Activated T-helper 2 cell treated with anti-CD3 and anti-CD28 coated beads, Interferon-gamma antibody, Interleukin-2, Interleukin-4, amounts not matched to agents 10 μg/mL and 5 μg/mL and 100 μg/mL, durations not matched to agents 14 hours and 24 hours and 36 hours (primary cell): ENCODE measurements around the gene CDH13. TPM values are rescaled to one million over a fixed set of nuclear protein-coding genes. Genes with fewer than 3 reads are reported as not detected.

Experiments used
- DNase-seq: peaks from one replicate; pipeline ENCODE4 v3.0.0; 2021; ENCODE audit warnings: low spot score
- H3K27ac Mint-ChIP-seq: one replicate; pipeline ENCODE4 v1.8.0; 2021; ENCODE audit warnings: mixed read lengths
- H3K27me3 Mint-ChIP-seq: one replicate; pipeline ENCODE4 v1.8.0; 2021; ENCODE audit warnings: low read depth, mixed read lengths
- H3K36me3 Mint-ChIP-seq: one replicate; pipeline ENCODE4 v1.8.0; 2021; ENCODE audit warnings: low read depth, mixed read lengths
- H3K4me1 Mint-ChIP-seq: one replicate; pipeline ENCODE4 v1.8.0; 2021; ENCODE audit warnings: low read depth, mixed read lengths
- H3K4me3 Mint-ChIP-seq: one replicate; pipeline ENCODE4 v1.8.0; 2021; ENCODE audit warnings: low read depth, mild to moderate bottlenecking, moderate library complexity, mixed read lengths
- H3K9me3 Mint-ChIP-seq: one replicate; pipeline ENCODE4 v1.8.0; 2021; ENCODE audit warnings: mixed read lengths
- intact Hi-C: fragments of 100-400 bp; cut with micrococcal nuclease; formaldehyde crosslinking; loops from one replicate; pipeline ENCODE4 v1.15.1; 2023
- total RNA-seq: library from RNA; stranded (reverse); gene quantifications from 2 replicates; pipeline ENCODE4 v1.2.3, GENCODE V29; 2022

CDH13 gene
- total RNA-seq, 1 donor from 2014 or later: not detected

DNA sequence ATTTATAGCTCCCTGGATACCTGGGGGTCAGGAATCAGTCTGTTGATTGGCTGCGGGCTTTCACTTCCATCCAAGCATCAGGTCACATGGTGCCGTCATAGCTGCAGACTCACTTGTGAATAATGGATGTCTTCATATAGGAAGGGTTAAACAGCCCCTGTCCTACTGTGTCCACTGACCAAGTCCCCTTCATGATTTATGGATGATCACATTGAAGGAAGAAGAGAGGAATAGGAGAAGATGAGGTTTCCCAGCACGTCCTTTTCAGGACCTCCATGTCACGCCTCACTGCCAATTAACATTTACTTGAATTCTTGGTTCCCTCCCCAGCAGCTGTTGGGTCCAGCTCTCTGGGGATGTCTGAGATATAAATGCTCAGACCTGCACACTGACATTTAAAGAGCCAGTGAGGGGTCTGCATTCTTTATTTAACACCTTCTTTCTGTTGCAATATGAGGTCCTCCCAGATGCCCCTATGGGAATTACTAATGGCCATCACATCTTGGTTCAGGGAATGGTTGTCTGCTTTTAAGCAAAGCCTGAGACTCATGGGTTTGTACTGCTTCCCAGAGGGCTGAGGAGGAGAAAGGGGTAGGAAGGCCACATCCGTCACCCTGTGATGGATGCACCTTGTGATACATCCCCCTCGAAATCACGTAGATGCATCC is 950.4 kb downstream of the CDH13 start:
- no peak for DNase-seq
- no peak overlapping the region for H3K27ac Mint-ChIP-seq
- peaks cover 3% of the 10 kb centered on the region for H3K4me1 Mint-ChIP-seq
- intact Hi-C loops: no loop called here
- no peaks in the 10 kb centered on the region for H3K27me3 Mint-ChIP-seq
- no peak overlapping the region for H3K4me3 Mint-ChIP-seq
- peaks cover 8% of the 10 kb centered on the region for H3K9me3 Mint-ChIP-seq
- no peaks in the 10 kb centered on the region for H3K36me3 Mint-ChIP-seq

DNA sequence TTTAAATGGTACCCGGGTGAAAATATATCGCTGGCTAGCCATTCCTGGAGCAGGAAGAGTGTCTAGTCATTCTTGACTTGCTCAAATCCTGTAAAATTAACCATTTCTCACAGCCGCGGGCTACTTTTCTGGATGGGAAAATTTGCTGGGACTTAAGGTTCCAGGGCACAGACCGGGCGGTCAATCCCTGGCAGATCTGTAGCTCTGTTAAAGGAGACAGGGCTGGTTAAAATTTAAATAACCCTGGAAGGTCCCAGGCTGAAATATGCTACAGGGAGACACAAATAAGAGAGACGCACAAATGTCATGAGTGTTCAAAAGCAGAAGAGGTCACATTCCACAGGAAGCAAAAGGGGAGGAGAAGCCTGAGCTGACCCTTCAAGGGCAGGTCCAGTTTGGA is 951.4 kb downstream of the CDH13 start:
- Mint-ChIP-seq H3K27ac (no peak overlapping the region), H3K4me1 (peaks cover 3% of the 10 kb centered on the region), H3K9me3 (peaks cover 8% of the 10 kb centered on the region), H3K4me3 (no peak overlapping the region), H3K36me3 (no peaks in the 10 kb centered on the region), H3K27me3 (no peaks in the 10 kb centered on the region)
- DNase-seq: no peak
- intact Hi-C loops: no loop called here

- intact Hi-C loops: no loop called here
- no peak overlapping the region for H3K4me3 Mint-ChIP-seq
- no peak for DNase-seq
- no peaks in the 10 kb centered on the region for H3K36me3 Mint-ChIP-seq
- no peak overlapping the region for H3K27ac Mint-ChIP-seq
- no peaks in the 10 kb centered on the region for H3K27me3 Mint-ChIP-seq
- peaks cover 3% of the 10 kb centered on the region for H3K4me1 Mint-ChIP-seq
- H3K9me3 Mint-ChIP-seq: peaks cover 8% of the 10 kb centered on the region
Measured at GRCh38 chr16:83579027-83579426, 952.3 kb downstream of the CDH13 start.

DNA sequence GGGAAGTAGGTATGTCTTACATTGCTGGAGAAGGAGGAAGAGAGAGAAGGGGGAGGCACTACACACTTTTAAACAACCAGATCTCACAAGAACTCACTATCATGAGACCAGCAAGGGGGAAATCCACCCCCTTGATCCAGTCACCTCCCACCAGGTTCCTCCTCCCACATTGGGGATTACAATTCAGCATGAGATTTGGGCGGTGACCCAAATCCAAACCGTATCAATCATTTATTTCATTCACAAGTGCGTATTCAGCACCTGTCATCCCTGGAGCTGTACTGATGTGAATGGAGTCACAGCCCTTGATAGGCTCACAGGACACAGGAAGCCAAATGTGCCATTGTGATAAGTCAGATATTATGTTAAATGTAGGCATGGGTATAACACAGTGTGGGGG is 952.7 kb downstream of the CDH13 start:
- no peaks in the 10 kb centered on the region for H3K36me3 Mint-ChIP-seq
- no peak overlapping the region for H3K4me3 Mint-ChIP-seq
- DNase-seq: no peak
- H3K27me3 Mint-ChIP-seq: no peaks in the 10 kb centered on the region
- H3K4me1 Mint-ChIP-seq: peaks cover 3% of the 10 kb centered on the region
- no peak overlapping the region for H3K27ac Mint-ChIP-seq
- intact Hi-C loops: no loop called here
- H3K9me3 Mint-ChIP-seq: peaks cover 8% of the 10 kb centered on the region

DNA sequence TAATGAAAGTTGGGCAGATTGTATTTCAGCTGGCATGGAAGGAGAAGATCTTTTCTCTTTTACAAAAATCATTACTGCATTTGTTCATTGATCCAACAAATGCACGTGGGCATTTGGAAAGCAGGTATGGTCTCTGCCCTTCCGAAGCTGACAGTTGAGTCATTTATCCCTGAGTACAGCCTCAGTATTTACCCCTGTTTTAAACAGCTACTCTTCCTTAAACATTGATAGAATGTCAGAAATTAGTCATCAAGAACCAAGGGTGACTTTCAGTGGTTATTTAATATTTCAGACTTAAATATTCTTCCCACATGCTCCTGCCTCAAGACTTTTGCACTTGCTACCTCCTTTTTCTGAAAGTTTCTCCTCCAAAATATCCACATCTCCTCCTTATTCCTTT is 954.3 kb downstream of the CDH13 start:
- intact Hi-C loops: no loop called here
- Mint-ChIP-seq H3K4me3 (no peak overlapping the region), H3K27ac (no peak overlapping the region), H3K36me3 (no peaks in the 10 kb centered on the region), H3K4me1 (peaks cover 3% of the 10 kb centered on the region), H3K9me3 (peaks cover 2% of the 10 kb centered on the region), H3K27me3 (no peaks in the 10 kb centered on the region)
- no peak for DNase-seq

- no peak overlapping the region for H3K4me3 Mint-ChIP-seq
- H3K4me1 Mint-ChIP-seq: peaks cover 3% of the 10 kb centered on the region
- no peak for DNase-seq
- H3K27me3 Mint-ChIP-seq: no peaks in the 10 kb centered on the region
- H3K9me3 Mint-ChIP-seq: no peaks in the 10 kb centered on the region
- intact Hi-C loops: no loop called here
- no peaks in the 10 kb centered on the region for H3K36me3 Mint-ChIP-seq
- no peak overlapping the region for H3K27ac Mint-ChIP-seq
Measured at GRCh38 chr16:83581994-83582747, 955.4 kb downstream of the CDH13 start.

GRCh38 chr16:83586036-83586435 is 959.3 kb downstream of the CDH13 start:
- no peaks in the 10 kb centered on the region for H3K36me3 Mint-ChIP-seq
- no peaks in the 10 kb centered on the region for H3K9me3 Mint-ChIP-seq
- DNase-seq: no peak
- H3K27ac Mint-ChIP-seq: no peak overlapping the region
- H3K27me3 Mint-ChIP-seq: no peaks in the 10 kb centered on the region
- peaks cover 3% of the 10 kb centered on the region for H3K4me1 Mint-ChIP-seq
- no peak overlapping the region for H3K4me3 Mint-ChIP-seq
- intact Hi-C loops: no loop called here

- Mint-ChIP-seq H3K27ac (no peak overlapping the region), H3K36me3 (no peaks in the 10 kb centered on the region), H3K27me3 (no peaks in the 10 kb centered on the region), H3K4me3 (no peak overlapping the region), H3K4me1 (no peaks in the 10 kb centered on the region), H3K9me3 (no peaks in the 10 kb centered on the region)
- intact Hi-C loops: no loop called here
- no peak for DNase-seq
Measured at GRCh38 chr16:83586461-83587200, 959.9 kb downstream of the CDH13 start.

GRCh38 chr16:83587201-83587600 is 960.4 kb downstream of the CDH13 start:
- intact Hi-C loops: no loop called here
- Mint-ChIP-seq H3K9me3 (no peaks in the 10 kb centered on the region), H3K4me3 (no peak overlapping the region), H3K27me3 (no peaks in the 10 kb centered on the region), H3K4me1 (no peaks in the 10 kb centered on the region), H3K27ac (no peak overlapping the region), H3K36me3 (no peaks in the 10 kb centered on the region)
- DNase-seq: no peak

GRCh38 chr16:83588070-83588469 is 961.3 kb downstream of the CDH13 start:
- H3K9me3 Mint-ChIP-seq: no peaks in the 10 kb centered on the region
- no peaks in the 10 kb centered on the region for H3K36me3 Mint-ChIP-seq
- no peak for DNase-seq
- H3K27ac Mint-ChIP-seq: no peak overlapping the region
- intact Hi-C loops: no loop called here
- no peaks in the 10 kb centered on the region for H3K4me1 Mint-ChIP-seq
- no peaks in the 10 kb centered on the region for H3K27me3 Mint-ChIP-seq
- no peak overlapping the region for H3K4me3 Mint-ChIP-seq

DNA sequence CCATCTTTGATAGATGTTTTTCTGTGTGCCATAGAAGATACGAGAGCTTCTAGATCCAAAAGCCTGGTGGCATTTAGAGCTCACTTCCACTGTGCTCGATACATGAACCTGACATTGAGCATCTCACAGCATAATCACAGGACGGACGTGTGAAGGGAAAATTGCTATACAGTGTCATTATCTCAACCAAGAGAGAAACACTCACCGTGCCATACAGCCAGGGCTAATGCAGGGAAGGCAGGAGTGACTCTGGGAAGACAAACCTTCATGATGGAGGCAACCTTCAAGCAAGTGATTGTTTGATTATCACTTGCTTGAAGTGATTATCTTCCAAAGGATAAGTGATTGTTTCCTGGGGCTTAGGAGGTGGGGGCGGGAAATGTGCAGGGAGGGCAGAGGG is 962.8 kb downstream of the CDH13 start:
- Mint-ChIP-seq H3K27ac (no peak overlapping the region), H3K9me3 (no peaks in the 10 kb centered on the region), H3K4me1 (no peaks in the 10 kb centered on the region), H3K36me3 (no peaks in the 10 kb centered on the region), H3K4me3 (no peak overlapping the region), H3K27me3 (no peaks in the 10 kb centered on the region)
- DNase-seq: no peak
- intact Hi-C loops: no loop called here

GRCh38 chr16:83592778-83593177 is 966.0 kb downstream of the CDH13 start:
- intact Hi-C loops: no loop called here
- no peak overlapping the region for H3K27ac Mint-ChIP-seq
- no peak overlapping the region for H3K4me3 Mint-ChIP-seq
- DNase-seq: no peak
- H3K27me3 Mint-ChIP-seq: no peaks in the 10 kb centered on the region
- no peaks in the 10 kb centered on the region for H3K36me3 Mint-ChIP-seq
- no peaks in the 10 kb centered on the region for H3K9me3 Mint-ChIP-seq
- no peaks in the 10 kb centered on the region for H3K4me1 Mint-ChIP-seq
